ENCODE measurements around the gene RNF151. TPM values are rescaled to one million over a fixed set of nuclear protein-coding genes. Genes with fewer than 3 reads are reported as not detected.

The RNF151 gene
- total RNA-seq, 2 experiments from 2014 or later, result not detected

Other genes starting within 250 kb of the RNF151 start
- gene NME3, start 195.3 kb upstream of the RNF151 start, total RNA-seq, result 10 to 100 TPM; 46.0 to 50.4 TPM
- 10 to 100 TPM; 22.3 to 34.6 TPM for gene EME2, start 194.0 kb upstream of the RNF151 start, total RNA-seq
- 100 to 1,000 TPM; 134 to 154 TPM for gene MRPS34, start 193.7 kb upstream of the RNF151 start, total RNA-seq
- 10 to 100 TPM; 35.7 to 36.5 TPM for gene SPSB3, start 184.3 kb upstream of the RNF151 start, total RNA-seq
- gene NUBP2, start 183.9 kb upstream of the RNF151 start, total RNA-seq, result 10 to 100 TPM; 52.5 to 64.0 TPM
- gene IGFALS, start 173.2 kb upstream of the RNF151 start, total RNA-seq, result not detected
- 10 to 100 TPM; 44.1 to 44.2 TPM for gene HAGH, start 140.0 kb upstream of the RNF151 start, total RNA-seq
- gene FAHD1, start 139.7 kb upstream of the RNF151 start, total RNA-seq, result 10 to 100 TPM; 11.3 to 12.9 TPM
- gene MEIOB, start 94.7 kb upstream of the RNF151 start, total RNA-seq, result not detected
- gene HS3ST6, start 48.4 kb upstream of the RNF151 start, total RNA-seq, result not detected
- gene MSRB1, start 23.7 kb upstream of the RNF151 start, total RNA-seq, result 10 to 100 TPM; 14.5 to 19.8 TPM
- under 1 TPM in 1 of 2 experiments, not detected in 1; 0.42 TPM for gene RPL3L, start 12.2 kb upstream of the RNF151 start, total RNA-seq
- gene NDUFB10, start 7.3 kb upstream of the RNF151 start, total RNA-seq, result 100 to 1,000 TPM; 148 to 158 TPM
- gene RPS2, start 2.0 kb upstream of the RNF151 start, total RNA-seq, result 1,000 to 10,000 TPM; 2,823 to 3,048 TPM
- gene TBL3, start 5.2 kb downstream of the RNF151 start, total RNA-seq, result 10 to 100 TPM; 41.9 to 42.3 TPM
- under 1 TPM in 1 of 2 experiments, not detected in 1; 0.26 TPM for gene NOXO1, start 14.6 kb downstream of the RNF151 start, total RNA-seq
- 10 to 100 TPM; 33.5 to 40.9 TPM for gene GFER, start 17.3 kb downstream of the RNF151 start, total RNA-seq
- gene SYNGR3, start 23.1 kb downstream of the RNF151 start, total RNA-seq, result 10 to 100 TPM in 1 of 2 experiments, 1 to 10 TPM in 1; 6.4 to 17.6 TPM
- 10 to 100 TPM; 76.2 to 94.5 TPM for gene ZNF598, start 43.0 kb downstream of the RNF151 start, total RNA-seq
- 1 to 10 TPM; 1.1 to 6.3 TPM for gene NPW, start 52.9 kb downstream of the RNF151 start, total RNA-seq
- 1 to 10 TPM; 1.3 to 2.2 TPM for gene NHERF2, start 60.0 kb downstream of the RNF151 start, total RNA-seq
- gene NTHL1, start 81.0 kb downstream of the RNF151 start, total RNA-seq, result 10 to 100 TPM; 34.3 to 37.5 TPM
- gene TSC2, start 81.1 kb downstream of the RNF151 start, total RNA-seq, result 100 to 1,000 TPM; 101 to 115 TPM
- gene PKD1, start 169.0 kb downstream of the RNF151 start, total RNA-seq, result 100 to 1,000 TPM in 1 of 2 experiments, 10 to 100 TPM in 1; 60.1 to 100 TPM
- gene RAB26, start 181.8 kb downstream of the RNF151 start, total RNA-seq, result under 1 TPM; 0.68 to 0.70 TPM
- 10 to 100 TPM; 59.5 to 72.9 TPM for gene TRAF7, start 188.9 kb downstream of the RNF151 start, total RNA-seq
- gene CASKIN1, start 229.7 kb downstream of the RNF151 start, total RNA-seq, result under 1 TPM in 1 of 2 experiments, not detected in 1; 0.09 TPM
- gene MLST8, start 238.6 kb downstream of the RNF151 start, total RNA-seq, result 10 to 100 TPM; 38.9 to 45.7 TPM
- gene BRICD5, start 244.0 kb downstream of the RNF151 start, total RNA-seq, result 10 to 100 TPM; 13.2 to 20.4 TPM
- 10 to 100 TPM; 29.8 to 34.8 TPM for gene PGP, start 248.0 kb downstream of the RNF151 start, total RNA-seq